ENCODE measurements around the gene NR4A3. TPM values are rescaled to one million over a fixed set of nuclear protein-coding genes. Genes with fewer than 3 reads are reported as not detected.

The NR4A3 gene
- total and polyA plus RNA-seq, 10 of the 15 experiments (the other 5 are each of a cell fraction or from before 2014, with no cell fraction given), result 0.04 to 2.1 (median 0.64) TPM; not detected in 1

DNA sequence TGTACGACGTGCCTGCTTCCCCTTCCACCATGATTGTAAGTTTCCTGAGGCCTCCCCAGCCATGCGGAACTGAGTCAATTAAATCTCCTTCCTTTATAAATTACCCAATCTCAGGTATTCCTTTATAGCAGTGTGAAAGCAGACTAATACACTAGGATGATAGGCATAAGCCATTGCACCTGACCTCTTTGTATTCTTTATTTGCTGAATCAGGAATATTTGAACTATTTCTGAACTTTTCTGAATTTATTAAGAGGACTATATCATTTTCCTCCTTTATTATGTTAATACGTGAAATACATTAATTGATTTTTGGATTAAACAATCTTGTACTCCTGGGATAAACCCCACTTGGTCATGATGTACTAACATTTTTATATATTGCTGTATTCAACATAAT lies 28.2 kb upstream of the NR4A3 start:
- BruUV-seq (replicated peaks), result no TSS peak
- in situ Hi-C loops (cut with MboI) (no loop called here), intact Hi-C loops (cut with micrococcal nuclease; ENCODE audit: unreplicated experiment) (no loop called here)
- Histone ChIP-seq H3K36me3 (ENCODE audit: control insufficient read depth in 2 of 2, insufficient read depth in 2 of 2, low read length in 1 of 2) (no peaks in the 10 kb centered on the region), H3K79me2 (ENCODE audit: control insufficient read depth, insufficient read depth, low read length) (no peaks in the 10 kb centered on the region), H3K4me1 (ENCODE audit: control insufficient read depth, insufficient read depth, low read length) (no peaks in the 10 kb centered on the region), H3K9me3 (replicated peaks; ENCODE audit: control insufficient read depth, insufficient read depth, low read length) (no peaks in the 10 kb centered on the region), H3K27me3 (replicated peaks in 1 of 2; ENCODE audit: control insufficient read depth in 2 of 2, insufficient read depth in 2 of 2, low read length in 1 of 2) (no peaks in the 10 kb centered on the region), H3K4me2 (ENCODE audit: control insufficient read depth, insufficient read depth) (no peak overlapping the region), H2AFZ (ENCODE audit: control insufficient read depth, low read depth, low read length) (no peak overlapping the region), H3K9ac (ENCODE audit: control insufficient read depth, insufficient read depth, low read length) (no peak overlapping the region), H3K27ac (ENCODE audit: control insufficient read depth, insufficient read depth) (no peak overlapping the region), H4K20me1 (ENCODE audit: control insufficient read depth, insufficient read depth) (no peaks in the 10 kb centered on the region), H3K4me3 (no peak overlapping the region)
- no peak for FAIRE-seq
- ChIA-PET SMC1A (ENCODE audit: uncharacterized antibody, unreplicated experiment) (no interaction called here), POLR2A (no interaction called here), CTCF (interaction anchor here (0.6 kb wide), 1 partner anchor 925 kb away, joined by 3 read pairs; no protein-coding TSS in a partner anchor), RAD21 (ENCODE audit: unreplicated experiment) (no interaction called here)
- 61% methylated on average over 4 of the region's 4 CpGs for WGBS (ENCODE audit: insufficient coverage, insufficient replicate concordance, low lambda C conversion rate, missing lambda C conversion rate)
- TF ChIP-seq POLR2A (IDR thresholded peaks at IDR 0.05; ENCODE audit: low read depth, low read length) (no peak), SMAD1 (IDR thresholded peaks at IDR 0.05; ENCODE audit: low read depth, partially characterized antibody) (no peak), SIN3A (IDR thresholded peaks at IDR 0.05; ENCODE audit: low read depth, low read length) (no peak)
- ATAC-seq, result no peak
- no peak for DNase-seq (ENCODE audit: low read depth, low spot score)

DNA sequence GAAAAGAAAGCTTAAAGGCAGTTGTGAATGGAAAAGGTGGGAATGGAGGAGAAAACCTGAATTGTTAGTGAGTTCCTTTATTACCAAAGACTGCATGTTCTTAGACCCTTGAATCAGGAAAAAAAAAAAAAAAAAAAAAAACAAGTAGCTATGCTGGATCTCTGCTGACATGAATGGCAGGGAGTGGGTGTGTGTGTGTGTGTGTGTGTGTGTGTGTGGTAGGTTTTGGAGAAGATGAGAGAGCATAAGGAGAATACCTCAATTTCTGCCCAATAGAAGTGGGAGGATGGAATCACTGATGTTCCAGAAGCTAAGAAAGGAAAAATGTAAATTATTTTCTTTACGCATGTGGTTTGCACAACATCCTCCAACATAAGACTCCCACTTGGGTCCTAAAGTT lies 25.5 kb upstream of the NR4A3 start:
- H3K4me2 ChIP-seq (ENCODE audit: control insufficient read depth, insufficient read depth), result no peak overlapping the region
- intact Hi-C loops (cut with micrococcal nuclease; ENCODE audit: unreplicated experiment), result no loop called here
- DNase-seq (ENCODE audit: low read depth, low spot score) (no peak), FAIRE-seq (no peak), ATAC-seq (no peak)
- ChIA-PET RAD21 (ENCODE audit: unreplicated experiment) (no interaction called here), POLR2A (interaction anchor here (0.6 kb wide), 1 partner anchor 420 kb away, joined by 3 read pairs; no protein-coding TSS in a partner anchor), SMC1A (ENCODE audit: uncharacterized antibody, unreplicated experiment) (no interaction called here), CTCF (no interaction called here)
- no peaks in the 10 kb centered on the region for H3K4me1 ChIP-seq (ENCODE audit: control insufficient read depth, insufficient read depth, low read length)
- no peak overlapping the region for H3K4me3 ChIP-seq
- no peaks in the 10 kb centered on the region for H3K9me3 ChIP-seq (replicated peaks; ENCODE audit: control insufficient read depth, insufficient read depth, low read length)
- no peaks in the 10 kb centered on the region for H3K79me2 ChIP-seq (ENCODE audit: control insufficient read depth, insufficient read depth, low read length)
- no peak overlapping the region for H3K9ac ChIP-seq (ENCODE audit: control insufficient read depth, insufficient read depth, low read length)
- 94% methylated on average over 1 of the region's 1 CpG for WGBS (ENCODE audit: insufficient coverage, insufficient replicate concordance, low lambda C conversion rate, missing lambda C conversion rate)
- H2AFZ ChIP-seq (ENCODE audit: control insufficient read depth, low read depth, low read length), result no peak overlapping the region
- no peaks in the 10 kb centered on the region for H3K27me3 ChIP-seq (replicated peaks in 1 of 2; ENCODE audit: control insufficient read depth in 2 of 2, insufficient read depth in 2 of 2, low read length in 1 of 2)
- H3K27ac ChIP-seq (ENCODE audit: control insufficient read depth, insufficient read depth), result no peak overlapping the region
- H4K20me1 ChIP-seq (ENCODE audit: control insufficient read depth, insufficient read depth), result no peaks in the 10 kb centered on the region
- BruUV-seq (replicated peaks), result no TSS peak
- in situ Hi-C loops (cut with MboI), result no loop called here
- no peaks in the 10 kb centered on the region for H3K36me3 ChIP-seq (ENCODE audit: control insufficient read depth in 2 of 2, insufficient read depth in 2 of 2, low read length in 1 of 2)
- TF ChIP-seq BRCA1 (IDR thresholded peaks at IDR 0.05; ENCODE audit: low read depth, low read length) (no peak), SREBF2 (IDR thresholded peaks at IDR 0.05; ENCODE audit: low read length) (no peak), ZNF592 (IDR thresholded peaks at IDR 0.05) (no peak), POLR2AphosphoS2 (IDR thresholded peaks at IDR 0.05; ENCODE audit: low read depth, low read length) (no peak), CTCF (IDR thresholded peaks at IDR 0.05 in 2 of 3, conservative IDR thresholded peaks at IDR 0.05 in 1 of 3; ENCODE audit: control insufficient read depth in 2 of 3, extremely low read depth in 1 of 3, insufficient read depth in 1 of 3, low read depth in 3 of 3, low read length in 3 of 3) (no peak)
- TF ChIP-seq, protein P1, sequence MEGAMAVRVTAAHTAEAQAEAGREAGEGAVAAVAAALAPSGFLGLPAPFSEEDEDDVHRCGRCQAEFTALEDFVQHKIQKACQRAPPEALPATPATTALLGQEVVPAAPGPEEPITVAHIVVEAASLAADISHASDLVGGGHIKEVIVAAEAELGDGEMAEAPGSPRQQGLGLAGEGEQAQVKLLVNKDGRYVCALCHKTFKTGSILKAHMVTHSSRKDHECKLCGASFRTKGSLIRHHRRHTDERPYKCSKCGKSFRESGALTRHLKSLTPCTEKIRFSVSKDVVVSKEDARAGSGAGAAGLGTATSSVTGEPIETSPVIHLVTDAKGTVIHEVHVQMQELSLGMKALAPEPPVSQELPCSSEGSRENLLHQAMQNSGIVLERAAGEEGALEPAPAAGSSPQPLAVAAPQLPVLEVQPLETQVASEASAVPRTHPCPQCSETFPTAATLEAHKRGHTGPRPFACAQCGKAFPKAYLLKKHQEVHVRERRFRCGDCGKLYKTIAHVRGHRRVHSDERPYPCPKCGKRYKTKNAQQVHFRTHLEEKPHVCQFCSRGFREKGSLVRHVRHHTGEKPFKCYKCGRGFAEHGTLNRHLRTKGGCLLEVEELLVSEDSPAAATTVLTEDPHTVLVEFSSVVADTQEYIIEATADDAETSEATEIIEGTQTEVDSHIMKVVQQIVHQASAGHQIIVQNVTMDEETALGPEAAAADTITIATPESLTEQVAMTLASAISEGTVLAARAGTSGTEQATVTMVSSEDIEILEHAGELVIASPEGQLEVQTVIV (IDR thresholded peaks at IDR 0.05; ENCODE audit: borderline replicate concordance, partially characterized antibody), result no peak

Measured in GM12878 (cell line).